ENCODE results near the gene FGF12. TPM values are rescaled to one million over a fixed set of nuclear protein-coding genes. Genes with fewer than 3 reads are reported as not detected.

FGF12 gene
- polyA plus RNA-seq, 3 donors, result not detected

- Histone ChIP-seq H3K27me3 (ENCODE audit: control insufficient read depth in 2 of 2, insufficient read depth in 2 of 2, low read length in 2 of 2) (peaks cover 0 to 2% of the 10 kb centered on the region in 2 donors), H3K4me3 (replicated peaks in 1 of 3; ENCODE audit: low read depth in 2 of 3, low read length in 3 of 3) (no peak overlapping the region), H3K9me3 (replicated peaks in 1 of 2; ENCODE audit: control insufficient read depth in 1 of 2, insufficient read depth in 1 of 2, low read length in 2 of 2) (no peaks in the 10 kb centered on the region), H3K4me1 (ENCODE audit: control insufficient read depth in 1 of 2, insufficient read depth in 2 of 2, low read length in 2 of 2) (no peaks in the 10 kb centered on the region), H4K20me1 (ENCODE audit: insufficient read depth, low read length) (no peaks in the 10 kb centered on the region), H3K9ac (ENCODE audit: insufficient read depth, low read length, poor library complexity, severe bottlenecking) (no peak overlapping the region), H3K4me2 (replicated peaks; ENCODE audit: extremely low read depth, low read length, poor library complexity, severe bottlenecking) (no peak overlapping the region), H3K27ac (ENCODE audit: low read depth in 1 of 2, low read length in 2 of 2) (no peak overlapping the region), H3K36me3 (replicated peaks in 1 of 2; ENCODE audit: control insufficient read depth in 1 of 2, insufficient read depth in 2 of 2, low read length in 2 of 2) (no peaks in the 10 kb centered on the region), H2AFZ (ENCODE audit: insufficient read depth, low read depth, low read length, poor library complexity, severe bottlenecking) (no peak overlapping the region), H3K79me2 (ENCODE audit: insufficient read depth, low read length) (no peaks in the 10 kb centered on the region)
- H3K4me3 Mint-ChIP-seq, result no peak overlapping the region
- no peaks in the 10 kb centered on the region for H3K36me3 Mint-ChIP-seq
- H3K4me1 Mint-ChIP-seq, result no peaks in the 10 kb centered on the region
- intact Hi-C loops (cut with micrococcal nuclease), result no loop called here
- peaks cover 0 to 2% (median 0%) of the 10 kb centered on the region in 7 donors for H3K9me3 Mint-ChIP-seq
- TF ChIP-seq CTCF (IDR thresholded peaks at IDR 0.05), result no peak
- 75% methylated on average over 3 of the region's 3 CpGs for WGBS (ENCODE audit: insufficient coverage)
- no peak for DNase-seq
- H3K27ac Mint-ChIP-seq, result no peak overlapping the region
- peaks cover 4 to 7% (median 6%) of the 10 kb centered on the region in 3 donors for H3K27me3 Mint-ChIP-seq (ENCODE audit: low read depth in 3 of 3)
Observed at GRCh38 chr3:192435241-192435640, 292.1 kb downstream of the FGF12 start.

GRCh38 chr3:192434186-192434585 lies 293.2 kb downstream of the FGF12 start:
- no peak overlapping the region for H3K4me3 ChIP-seq (replicated peaks in 1 of 3; ENCODE audit: low read depth in 2 of 3, low read length in 3 of 3)
- Mint-ChIP-seq H3K4me3 (no peak overlapping the region), H3K4me1 (no peaks in the 10 kb centered on the region), H3K9me3 (peaks cover 0 to 3% (median 0%) of the 10 kb centered on the region in 7 donors), H3K27ac (no peak overlapping the region), H3K27me3 (ENCODE audit: low read depth in 3 of 3) (peaks cover 0 to 7% (median 4%) of the 10 kb centered on the region in 3 donors), H3K36me3 (no peaks in the 10 kb centered on the region)
- H2AFZ ChIP-seq (ENCODE audit: insufficient read depth, low read depth, low read length, poor library complexity, severe bottlenecking), result no peak overlapping the region
- intact Hi-C loops (cut with micrococcal nuclease), result no loop called here
- H3K9me3 ChIP-seq (replicated peaks in 1 of 2; ENCODE audit: control insufficient read depth in 1 of 2, insufficient read depth in 1 of 2, low read length in 2 of 2), result no peaks in the 10 kb centered on the region
- no peaks in the 10 kb centered on the region for H4K20me1 ChIP-seq (ENCODE audit: insufficient read depth, low read length)
- no peak overlapping the region for H3K4me2 ChIP-seq (replicated peaks; ENCODE audit: extremely low read depth, low read length, poor library complexity, severe bottlenecking)
- 83% methylated on average over 1 of the region's 2 CpGs for WGBS (ENCODE audit: insufficient coverage)
- TF ChIP-seq CTCF (IDR thresholded peaks at IDR 0.05), result no peak
- DNase-seq, result no peak
- no peaks in the 10 kb centered on the region for H3K79me2 ChIP-seq (ENCODE audit: insufficient read depth, low read length)
- no peaks in the 10 kb centered on the region for H3K4me1 ChIP-seq (ENCODE audit: control insufficient read depth in 1 of 2, insufficient read depth in 2 of 2, low read length in 2 of 2)
- no peaks in the 10 kb centered on the region for H3K36me3 ChIP-seq (replicated peaks in 1 of 2; ENCODE audit: control insufficient read depth in 1 of 2, insufficient read depth in 2 of 2, low read length in 2 of 2)
- H3K27ac ChIP-seq (ENCODE audit: low read depth in 1 of 2, low read length in 2 of 2), result no peak overlapping the region
- H3K27me3 ChIP-seq (ENCODE audit: control insufficient read depth in 2 of 2, insufficient read depth in 2 of 2, low read length in 2 of 2), result peaks cover 0 to 2% of the 10 kb centered on the region in 2 donors
- H3K9ac ChIP-seq (ENCODE audit: insufficient read depth, low read length, poor library complexity, severe bottlenecking), result no peak overlapping the region

All from CD14-positive monocyte (primary cell).